Kasumi-1 (cell line): ENCODE measurements around the gene GRXCR2.
A peak's percentile ranks its signal among the peaks of the same experiment; 100 is the strongest.
"Not testable (repeated sequence)": the region's sequence is repeated elsewhere in the genome, so short reads cannot be mapped to it uniquely, and the experiment has no call there.

ENCODE experiments used
- DNase-seq, 2 experiments: peaks; one replicate each; lab custom pipeline; 2025; lab: John Stamatoyannopoulos, UW

GRXCR2 gene, protein sequence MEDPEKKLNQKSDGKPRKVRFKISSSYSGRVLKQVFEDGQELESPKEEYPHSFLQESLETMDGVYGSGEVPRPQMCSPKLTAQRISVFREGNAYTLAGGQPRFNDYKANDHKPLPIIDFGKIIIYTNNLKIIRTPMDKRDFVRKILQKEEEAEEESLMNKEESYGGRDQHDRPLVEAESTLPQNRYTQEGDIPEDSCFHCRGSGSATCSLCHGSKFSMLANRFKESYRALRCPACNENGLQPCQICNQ

DNA sequence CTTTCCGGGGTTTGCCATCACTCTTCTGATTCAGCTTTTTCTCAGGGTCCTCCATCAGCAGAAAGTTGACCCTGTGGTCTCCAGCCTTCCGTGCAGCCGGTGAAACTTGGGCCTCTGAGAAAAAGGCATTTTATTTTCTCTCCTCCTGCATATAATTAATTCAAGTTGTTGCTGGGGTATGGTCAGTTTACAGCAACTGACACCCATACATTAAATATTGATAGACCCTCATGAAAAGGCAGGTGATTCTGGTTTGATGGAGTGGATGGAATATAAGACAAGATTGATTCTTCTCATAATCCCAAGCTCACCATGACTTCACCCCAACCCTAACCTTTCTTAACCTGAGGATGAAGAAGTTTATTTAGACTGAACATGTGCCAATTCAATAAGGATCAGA is at the start of gene GRXCR2:
Gene GRXCR2, minus strand, starts transcription at position 101 of the 400 bp plus-strand sequence. Its CDS starts 46 bp downstream, at position 55.
- DNase-seq = no peak

GRCh38 chr5:145922059-145922458 is 49.2 kb upstream of the GRXCR2 start:
- DNase-seq = no peak

- no peak for DNase-seq
Measured at GRCh38 chr5:145921211-145921610, 48.4 kb upstream of the GRXCR2 start.

DNA sequence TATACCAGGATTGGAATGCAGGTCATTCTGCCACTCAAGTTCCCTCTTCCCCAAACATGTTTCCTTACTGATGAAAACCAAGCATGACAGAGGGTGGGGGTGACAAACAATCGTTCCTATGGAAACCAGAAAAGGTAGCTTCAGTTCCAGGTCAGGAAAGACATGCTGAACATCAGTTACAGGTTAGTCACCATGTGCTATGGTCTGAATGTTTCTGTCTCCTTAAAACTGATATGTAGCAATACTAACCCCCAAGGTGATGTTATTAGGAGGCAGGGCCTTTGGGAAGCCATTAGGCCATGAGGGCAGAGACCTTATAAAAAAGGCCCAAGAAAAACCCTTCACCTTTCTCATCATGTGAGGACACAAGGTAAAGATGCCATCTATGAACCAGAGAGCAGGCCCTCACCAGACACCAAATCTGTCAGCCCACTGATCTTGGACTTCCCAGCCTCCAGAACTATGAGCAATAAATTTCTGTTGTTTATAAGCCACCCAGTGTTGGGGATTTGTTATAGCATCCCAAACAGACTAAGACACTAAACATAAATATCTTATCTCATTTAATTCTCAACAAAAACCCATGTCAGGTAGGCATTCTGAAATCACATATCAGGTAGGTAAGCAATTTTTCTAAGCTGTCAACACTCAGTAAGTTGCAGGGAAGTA is 47.9 kb upstream of the GRXCR2 start:
- DNase-seq = no peak

GRCh38 chr5:145919413-145919812 is 46.6 kb upstream of the GRXCR2 start:
- DNase-seq = no peak

DNA sequence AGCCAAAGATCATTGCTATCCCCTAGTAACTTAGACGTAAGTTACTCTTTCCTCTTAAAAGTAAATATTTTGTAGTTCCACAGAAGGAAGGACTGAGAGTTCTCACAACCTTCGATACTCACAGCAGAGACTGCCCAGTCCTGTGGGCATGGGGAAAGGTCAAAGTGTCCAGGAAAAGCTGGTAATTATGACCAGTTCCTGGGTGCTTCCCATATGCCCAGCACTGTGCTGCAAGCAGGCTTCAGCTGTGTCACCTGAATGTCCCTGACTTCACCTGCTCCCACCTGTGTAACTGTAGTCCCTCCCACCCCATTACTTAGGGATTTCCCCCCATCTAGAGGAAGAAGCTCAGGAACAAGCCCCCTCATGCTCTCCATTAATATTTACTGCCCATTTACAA is 45.6 kb upstream of the GRXCR2 start:
- DNase-seq = no peak

DNA sequence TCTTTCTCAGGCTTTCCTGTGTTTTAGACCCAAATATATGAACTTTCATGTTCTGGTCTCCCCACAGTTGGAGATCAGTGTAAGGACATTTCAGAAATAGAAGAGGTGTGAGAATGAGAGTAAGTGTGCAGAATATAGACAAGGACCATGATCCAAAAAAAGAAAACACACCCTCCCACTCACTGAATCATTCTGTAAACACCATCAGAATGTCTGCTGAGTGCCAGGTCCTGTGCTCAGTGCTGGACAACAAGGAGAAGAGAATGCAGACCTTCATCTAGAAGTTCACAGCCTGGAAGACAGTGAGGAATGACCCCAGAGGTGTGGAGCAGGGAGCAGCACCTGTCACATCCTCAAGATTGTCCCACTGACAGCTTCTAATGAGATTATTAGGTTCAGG is 44.5 kb upstream of the GRXCR2 start:
- no peak for DNase-seq

- no peak for DNase-seq
Measured at GRCh38 chr5:145915970-145916638, 43.3 kb upstream of the GRXCR2 start.

DNA sequence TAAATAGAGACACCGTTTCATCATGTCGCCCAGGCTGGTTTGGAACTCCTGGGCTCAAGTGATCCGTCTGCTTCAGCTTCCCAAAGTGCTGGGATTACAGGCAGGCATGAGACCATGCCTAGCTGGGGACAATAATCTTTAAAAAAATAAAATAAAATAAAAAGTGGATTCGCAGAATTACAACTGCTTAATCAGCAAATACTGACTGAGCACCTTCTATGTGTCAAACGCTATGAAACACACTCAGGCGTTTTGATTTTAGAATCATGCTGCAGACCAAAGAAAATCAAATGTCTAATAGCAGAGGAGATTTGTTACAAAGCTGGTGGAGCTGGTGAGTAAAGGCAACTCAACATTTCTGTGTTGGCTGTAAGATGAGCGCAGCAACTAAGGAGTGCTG is 40.9 kb upstream of the GRXCR2 start:
- DNase-seq = no peak

- DNase-seq = no peak
Measured at GRCh38 chr5:145912594-145912993, 39.8 kb upstream of the GRXCR2 start.

GRCh38 chr5:145912019-145912418 is 39.2 kb upstream of the GRXCR2 start:
- no peak for DNase-seq

DNA sequence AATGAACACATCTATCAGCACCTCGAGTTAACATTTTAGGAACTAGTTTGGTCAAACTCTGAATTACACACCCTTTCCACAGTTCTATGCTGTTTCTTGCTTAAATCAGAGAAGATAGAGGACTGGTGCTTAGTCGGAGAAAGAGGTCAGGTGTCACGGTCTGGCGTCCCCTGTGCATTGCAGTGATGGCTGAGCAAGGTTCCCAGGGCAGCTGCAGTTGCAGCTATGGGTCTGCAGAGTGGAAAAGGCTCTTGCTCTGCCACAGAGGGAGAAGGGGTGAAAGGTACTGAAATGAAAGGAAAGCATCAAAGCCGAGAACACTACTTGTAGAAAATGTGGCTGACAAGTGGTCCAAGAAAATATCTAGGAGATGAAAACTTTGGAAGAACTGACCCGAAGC is 38.4 kb upstream of the GRXCR2 start:
- DNase-seq = no peak

DNA sequence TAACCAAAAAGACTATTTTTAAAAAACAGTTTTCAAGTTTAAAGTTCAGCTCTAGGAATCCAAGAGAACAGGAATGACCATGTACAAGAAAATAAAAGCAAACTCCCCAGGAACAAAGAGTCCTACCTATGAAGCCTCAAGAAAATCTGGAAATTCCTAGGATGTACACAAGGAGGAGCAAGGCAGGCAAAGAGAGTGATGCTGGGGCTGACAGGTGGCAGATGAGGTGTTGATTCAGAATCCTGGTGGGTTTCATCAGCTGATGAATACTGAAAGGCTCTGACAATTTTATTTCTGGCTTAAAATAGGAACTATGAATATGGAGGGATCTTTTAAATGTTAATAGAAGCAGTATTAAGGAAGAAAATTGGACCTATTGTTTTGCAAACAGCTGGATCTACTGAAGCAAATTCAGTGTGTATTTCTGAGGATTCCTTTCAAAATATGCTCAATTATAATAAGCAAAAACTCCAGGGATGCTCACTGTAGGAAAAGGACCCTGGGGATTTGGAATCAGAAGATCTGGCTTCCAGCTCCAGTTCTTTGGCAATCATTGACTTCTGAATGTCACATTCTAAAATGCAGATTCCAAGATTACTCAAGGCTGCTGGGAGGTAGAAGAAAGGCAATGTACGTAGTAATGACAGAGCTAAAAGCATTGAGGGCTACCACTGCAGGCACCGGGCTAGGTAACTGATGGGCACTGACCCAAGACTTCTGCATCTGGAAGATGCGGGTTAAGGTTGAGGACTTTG is 35.6 kb upstream of the GRXCR2 start:
- no peak for DNase-seq

DNA sequence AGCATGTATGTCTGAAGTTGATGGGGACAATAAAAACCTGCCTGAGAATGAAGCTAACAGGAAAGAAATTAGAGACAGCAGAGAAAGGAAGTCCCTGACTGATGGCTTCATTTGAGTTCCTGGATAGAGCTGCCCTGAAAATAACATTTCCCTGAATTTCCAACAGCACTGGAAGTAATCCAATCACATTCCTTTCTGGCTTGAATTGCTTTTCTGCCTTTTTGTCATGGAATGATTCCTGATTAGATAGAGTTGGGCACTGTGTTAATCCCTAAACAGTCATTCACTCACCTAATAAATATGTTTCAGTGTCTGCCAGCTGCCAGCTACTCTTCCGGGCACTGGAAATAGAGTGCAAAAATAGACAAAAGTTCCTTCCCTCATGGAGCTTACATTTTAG is 33.6 kb upstream of the GRXCR2 start:
- no peak for DNase-seq

GRCh38 chr5:145904743-145905142 is 31.9 kb upstream of the GRXCR2 start:
- no peak for DNase-seq

DNA sequence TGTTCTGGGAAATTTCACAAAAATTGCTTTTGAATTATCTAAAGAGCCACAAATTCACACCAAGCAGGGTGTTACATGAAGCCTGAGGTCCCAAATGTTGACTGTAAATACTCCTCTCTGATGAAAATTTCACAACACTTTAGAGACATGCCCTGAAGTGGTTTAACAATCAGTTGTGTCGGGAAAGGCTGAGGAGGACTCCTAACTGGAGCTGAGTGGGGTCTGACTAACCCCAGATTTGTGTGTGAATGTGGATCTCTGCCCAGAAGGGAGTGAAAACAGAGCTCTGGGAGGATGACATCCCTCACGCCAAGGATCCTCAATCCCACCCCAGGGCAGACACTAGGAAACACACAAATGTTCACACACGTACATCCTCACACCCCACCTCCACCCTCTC is 31.1 kb upstream of the GRXCR2 start:
- no peak for DNase-seq

DNA sequence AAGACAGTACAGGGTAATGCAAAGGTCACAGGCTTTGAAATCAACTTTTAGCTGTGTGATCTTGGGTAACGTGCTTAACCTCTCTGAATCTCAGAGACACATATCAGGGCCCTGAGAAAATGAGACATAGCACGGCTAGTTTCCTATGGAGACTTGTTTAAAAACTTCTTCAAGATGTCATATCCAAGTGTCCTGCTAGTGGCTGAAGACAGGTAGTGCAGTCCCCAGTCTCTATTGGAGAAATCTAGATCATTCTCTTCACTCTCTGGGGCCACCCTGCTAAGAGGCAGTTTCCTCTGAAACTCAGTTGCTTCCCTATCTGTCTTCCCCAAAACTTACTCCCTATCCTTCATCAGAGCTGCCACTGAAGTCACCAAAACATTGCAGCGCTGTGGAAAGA is 30.3 kb upstream of the GRXCR2 start:
- peak in 1 of 2 experiments; percentile 63 for DNase-seq

GRCh38 chr5:145902421-145902820 is 29.6 kb upstream of the GRXCR2 start:
- no peak for DNase-seq

DNA sequence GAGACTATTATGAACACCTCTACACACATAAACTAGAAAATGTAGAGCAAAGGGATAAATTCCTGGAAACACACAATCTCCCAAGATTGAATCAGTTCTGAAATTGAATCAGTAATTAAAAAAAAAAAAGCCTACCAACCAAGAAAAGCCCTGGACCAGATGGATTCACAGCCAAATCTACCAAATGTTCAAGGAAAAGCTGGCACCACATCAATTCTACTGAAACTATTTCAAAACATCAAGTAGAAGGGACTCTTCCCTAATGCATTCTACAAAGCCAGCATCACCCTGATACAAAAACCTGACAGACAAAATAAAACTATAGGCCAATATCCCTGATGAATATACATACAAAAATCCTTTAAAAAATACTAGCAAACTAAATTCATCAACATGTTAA is 25.4 kb upstream of the GRXCR2 start:
- no peak for DNase-seq

DNA sequence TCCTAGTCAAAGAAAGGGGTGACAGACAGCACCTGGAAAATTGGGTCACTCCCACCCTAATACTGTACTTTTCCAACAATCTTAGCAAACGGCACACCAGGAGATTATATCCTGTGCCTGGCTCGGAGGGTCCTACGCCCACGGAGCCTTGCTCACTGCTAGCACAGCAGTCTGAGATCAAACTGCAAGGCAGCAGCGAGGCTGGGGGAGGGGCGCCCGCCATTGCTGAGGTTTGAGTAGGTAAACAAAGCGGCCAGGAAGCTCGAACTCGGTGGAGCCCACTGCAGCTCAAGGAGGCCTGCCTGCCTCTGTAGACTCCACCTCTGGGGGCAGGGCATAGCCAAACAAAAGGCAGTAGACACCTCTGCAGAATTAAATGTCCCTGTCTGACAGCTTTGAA is 18.6 kb upstream of the GRXCR2 start:
- DNase-seq = not testable (repeated sequence)

DNA sequence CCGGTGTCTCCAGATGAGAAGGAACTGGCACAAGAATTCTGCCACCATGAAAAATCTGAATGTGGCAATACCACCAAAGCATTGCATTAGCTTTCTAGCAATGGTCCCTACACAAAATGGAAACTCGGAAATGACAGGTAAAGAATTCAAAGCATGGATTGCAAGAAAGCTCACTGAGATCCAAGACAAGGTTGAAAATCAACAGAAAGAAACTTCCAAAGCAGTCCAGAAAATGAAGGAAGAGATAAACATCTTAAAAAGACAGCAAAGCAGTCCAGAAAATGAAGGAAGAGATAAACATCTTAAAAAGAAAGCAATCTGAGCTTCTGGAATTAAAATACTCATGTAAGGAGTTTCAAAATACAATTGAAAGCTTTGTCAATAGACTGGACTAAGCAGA is 16.8 kb upstream of the GRXCR2 start:
- DNase-seq = no peak

DNA sequence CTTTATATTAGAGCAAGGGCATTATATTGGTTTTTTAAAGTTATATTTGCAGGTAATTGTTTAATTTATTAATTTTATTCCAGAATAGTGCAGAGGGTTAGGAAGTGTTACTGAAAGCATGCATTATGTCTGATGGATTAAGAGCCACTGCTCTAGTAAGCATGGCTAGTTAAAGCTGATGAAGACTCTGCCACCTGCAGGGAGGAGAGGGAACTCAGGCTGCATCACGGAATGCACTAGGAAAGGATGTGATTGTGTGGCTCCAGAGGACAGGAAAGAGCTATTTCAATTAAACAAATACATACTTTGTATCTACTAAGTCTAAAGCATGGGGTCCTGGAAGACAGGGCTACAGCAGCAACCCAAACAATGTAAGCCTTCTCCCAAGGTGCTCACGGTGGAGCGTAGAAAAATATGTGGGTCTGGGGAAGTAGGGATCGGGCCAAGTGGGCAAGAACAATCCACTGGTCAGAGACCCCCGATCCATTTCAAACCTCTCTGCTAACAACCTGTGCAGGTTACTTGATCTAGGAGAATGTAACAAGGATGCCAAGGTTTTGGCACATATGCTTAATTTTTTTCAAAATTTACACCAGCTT is 15.3 kb upstream of the GRXCR2 start:
- peak; percentile 67 to 76 for DNase-seq
